PFSK-1 (cell line): ENCODE results near the gene PROM1.

Source experiments
- FOXP2 ChIP-seq: optimal IDR thresholded peaks from 2 replicates; pipeline ENCODE3; 2011; ENCODE audit warnings: borderline replicate concordance, control low read depth, inconsistent platforms; ENCODE audit not compliant: insufficient read depth; ENCODE audit errors: extremely low read length, extremely low read depth
- POLR2AphosphoS5 ChIP-seq: IDR thresholded peaks from 2 replicates; pipeline ENCODE4 v1.6.1; 2012; ENCODE audit warnings: low read depth, mild to moderate bottlenecking, control low read depth, low read length, moderate library complexity
- REST ChIP-seq, 2 experiments: IDR thresholded peaks; 2 replicates each; pipeline versions ENCODE4 v1.6.1 to v1.8.0; 2011 to 2012; ENCODE audit warnings: low read depth in 2 of 2, low read length in 2 of 2, control low read depth in 1 of 2, inconsistent platforms in 1 of 2, mild to moderate bottlenecking in 1 of 2, moderate library complexity in 1 of 2; ENCODE audit not compliant: insufficient read depth in 1 of 2
- SIN3A ChIP-seq: IDR thresholded peaks from 2 replicates; pipeline ENCODE4 v1.6.1; 2012; ENCODE audit warnings: mild to moderate bottlenecking, low read length, moderate library complexity, borderline replicate concordance; ENCODE audit not compliant: insufficient read depth
- TAF1 ChIP-seq: IDR thresholded peaks from 2 replicates; pipeline ENCODE4 v1.6.1; 2012; ENCODE audit warnings: low read length, control low read depth, borderline replicate concordance; ENCODE audit not compliant: insufficient read depth

PROM1 gene

DNA sequence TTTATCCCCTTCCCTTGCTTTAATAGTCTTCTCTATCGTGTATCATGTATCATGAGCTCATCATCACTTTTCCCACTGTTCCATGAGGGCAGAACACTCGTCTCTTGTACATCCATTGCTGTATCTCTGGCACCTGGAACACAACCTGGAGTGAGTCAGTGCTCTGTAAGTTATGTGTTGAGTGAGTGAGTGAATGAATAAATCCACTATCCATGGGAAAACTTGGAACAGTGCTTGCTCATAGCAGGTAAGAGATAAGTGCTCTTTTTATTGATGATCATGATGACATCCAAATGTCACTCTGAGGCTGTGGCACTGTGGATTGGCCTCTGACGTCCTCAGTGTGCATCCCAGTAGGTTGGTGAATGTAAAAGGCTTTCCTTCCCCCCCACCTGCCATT, 149.6 kb downstream of the PROM1 start:
- TF ChIP-seq POLR2AphosphoS5 (no peak), FOXP2 (no peak), TAF1 (no peak), REST (IDR thresholded peaks at IDR 0.05; ENCODE audit: insufficient read depth in 1 of 2, low read depth in 2 of 2, low read length in 2 of 2) (no peak), SIN3A (no peak)

DNA sequence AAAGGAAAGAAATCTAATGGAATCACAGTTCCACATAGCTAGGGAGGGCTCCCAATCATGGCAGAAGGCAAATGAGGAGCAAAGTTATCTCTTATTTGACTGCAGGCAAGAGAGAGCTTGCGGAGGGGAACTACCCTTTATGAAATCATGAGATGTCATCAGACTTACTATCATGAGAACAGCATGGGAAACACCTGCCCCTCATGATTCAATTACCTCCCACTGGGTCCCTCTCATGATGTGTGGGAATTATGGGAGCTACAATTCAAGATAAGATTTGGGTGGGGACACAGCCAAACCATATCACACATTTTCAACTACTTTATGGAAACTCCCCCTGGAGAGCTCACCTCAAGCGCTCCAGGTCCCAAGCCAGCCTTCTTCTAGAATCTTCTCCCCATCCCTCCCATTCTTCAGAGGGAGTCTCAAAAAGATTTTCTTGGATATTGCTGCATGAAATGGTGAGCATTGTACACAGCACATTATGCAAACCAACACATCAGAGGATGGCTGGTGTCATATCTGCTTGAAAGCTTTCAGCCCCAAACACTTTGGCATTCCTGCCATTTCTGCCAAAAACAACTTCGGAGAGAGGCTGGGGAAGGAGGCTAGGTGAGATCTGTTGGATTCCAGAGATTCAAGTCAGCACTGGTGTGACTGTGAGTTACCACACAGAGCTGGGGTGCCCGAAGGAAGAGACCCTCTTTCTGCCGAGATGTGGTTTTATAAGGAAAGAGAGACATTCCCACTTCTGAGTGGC, 152.2 kb downstream of the PROM1 start:
- TF ChIP-seq SIN3A (no peak), REST (IDR thresholded peaks at IDR 0.05; ENCODE audit: insufficient read depth in 1 of 2, low read depth in 2 of 2, low read length in 2 of 2) (no peak), POLR2AphosphoS5 (no peak), FOXP2 (no peak), TAF1 (no peak)

- TF ChIP-seq SIN3A, result no peak
- no peak for TF ChIP-seq POLR2AphosphoS5
- no peak for TF ChIP-seq REST (IDR thresholded peaks at IDR 0.05; ENCODE audit: insufficient read depth in 1 of 2, low read depth in 2 of 2, low read length in 2 of 2)
- no peak for TF ChIP-seq TAF1
- no peak for TF ChIP-seq FOXP2
These were observed 153.5 kb downstream of the PROM1 start for GRCh38 chr4:15930314-15930713.

DNA sequence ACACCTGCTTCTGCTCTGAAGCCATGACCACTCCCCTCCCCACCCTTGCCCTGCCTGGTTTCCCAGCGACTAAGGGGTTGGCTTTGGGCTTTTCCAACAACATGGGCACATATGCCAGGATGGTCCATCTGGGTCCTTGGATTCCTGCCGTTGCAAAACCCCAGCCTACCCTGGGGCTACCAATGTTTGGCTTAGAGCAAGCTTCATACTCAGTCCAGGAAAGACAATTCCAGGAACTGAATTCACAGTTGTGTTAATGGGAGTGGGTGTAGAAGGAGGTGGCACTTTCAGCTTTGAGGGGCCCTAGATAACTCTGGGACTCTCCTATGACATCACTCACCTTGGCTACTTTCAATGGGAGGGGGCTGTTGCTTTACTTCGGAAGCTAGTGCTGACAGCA, 154.3 kb downstream of the PROM1 start:
- TF ChIP-seq TAF1 (no peak), FOXP2 (no peak)

DNA sequence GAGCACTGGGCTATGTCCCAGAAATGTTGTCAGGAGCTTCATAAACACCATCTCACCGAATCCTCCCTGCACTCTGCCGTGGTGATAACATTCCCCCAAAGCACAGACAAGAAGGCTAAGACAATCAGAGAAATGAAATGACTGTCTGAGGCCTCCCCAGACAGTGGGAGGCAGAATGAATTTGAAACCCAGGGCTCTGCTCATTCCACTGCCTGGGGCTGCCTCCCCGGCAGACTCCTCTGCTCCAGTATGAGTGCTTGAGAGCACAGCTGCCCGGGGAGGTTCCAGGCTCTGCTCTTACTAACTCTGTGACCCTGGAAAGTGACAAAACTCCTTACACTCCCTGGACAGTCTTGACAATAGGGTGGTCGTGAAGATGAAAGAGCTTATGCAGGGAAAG, 154.9 kb downstream of the PROM1 start:
- TF ChIP-seq REST (IDR thresholded peaks at IDR 0.05; ENCODE audit: insufficient read depth in 1 of 2, low read depth in 2 of 2, low read length in 2 of 2) (no peak), TAF1 (no peak), FOXP2 (no peak), SIN3A (no peak), POLR2AphosphoS5 (no peak)
